HG03469 (cell line): ENCODE results near the gene LHX3.
"Not testable (repeated sequence)": the region's sequence is repeated elsewhere in the genome, so short reads cannot be mapped to it uniquely, and the experiment has no call there.

Experiments used
- ATAC-seq: cut with Tn5 transposase; IDR thresholded peaks from one replicate; pipeline ENCODE4 v1.9.1; 2021; ENCODE audit warnings: mild to moderate bottlenecking, moderate library complexity, moderate number of reproducible peaks; ENCODE audit not compliant: unreplicated experiment

LHX3 gene

GRCh38 chr9:136242248-136242647, 37.3 kb upstream of the LHX3 start:
- ATAC-seq: no peak

- no peak for ATAC-seq
Observed at GRCh38 chr9:136241542-136241941, 36.6 kb upstream of the LHX3 start.

- ATAC-seq: no peak
Observed at GRCh38 chr9:136240941-136241340, 36.0 kb upstream of the LHX3 start.

- ATAC-seq: no peak
Observed at GRCh38 chr9:136239983-136240330, 35.0 kb upstream of the LHX3 start.

- no peak for ATAC-seq
Observed at GRCh38 chr9:136239135-136239982, 34.4 kb upstream of the LHX3 start.

GRCh38 chr9:136238342-136238732, 33.4 kb upstream of the LHX3 start:
- ATAC-seq: no peak

- no peak for ATAC-seq
Observed at GRCh38 chr9:136237486-136238341, 32.8 kb upstream of the LHX3 start.

GRCh38 chr9:136236471-136237410, 31.8 kb upstream of the LHX3 start:
- ATAC-seq: not testable (repeated sequence)

GRCh38 chr9:136235709-136236455, 31.0 kb upstream of the LHX3 start:
- ATAC-seq: no peak

GRCh38 chr9:136235171-136235570, 30.2 kb upstream of the LHX3 start:
- ATAC-seq: no peak

- no peak for ATAC-seq
Observed at GRCh38 chr9:136234597-136234996, 29.7 kb upstream of the LHX3 start.

GRCh38 chr9:136233868-136234267, 28.9 kb upstream of the LHX3 start:
- no peak for ATAC-seq

GRCh38 chr9:136233411-136233810, 28.5 kb upstream of the LHX3 start:
- no peak for ATAC-seq

- no peak for ATAC-seq
Observed at GRCh38 chr9:136232969-136233368, 28.0 kb upstream of the LHX3 start.

GRCh38 chr9:136231478-136232297, 26.8 kb upstream of the LHX3 start:
- ATAC-seq: no peak

- no peak for ATAC-seq
Observed at GRCh38 chr9:136230773-136231172, 25.8 kb upstream of the LHX3 start.

GRCh38 chr9:136230365-136230764, 25.4 kb upstream of the LHX3 start:
- no peak for ATAC-seq

GRCh38 chr9:136229096-136230065, 24.5 kb upstream of the LHX3 start:
- ATAC-seq: no peak
